Pulmonary artery endothelial cell (primary cell): ENCODE results near the gene PXK. TPM values are rescaled to one million over a fixed set of nuclear protein-coding genes. Genes with fewer than 3 reads are reported as not detected.
"Not testable (repeated sequence)": the region's sequence is repeated elsewhere in the genome, so short reads cannot be mapped to it uniquely, and the experiment has no call there.

Experiments used
- DNase-seq: peaks from one replicate; pipeline ENCODE4 v3.0.0-alpha.2; 2011; ENCODE audit warnings: low read depth, low spot score
- total RNA-seq: library from RNA; depleted of rRNA; stranded (reverse); fragments of >200 nt; gene quantifications from 2 replicates; pipeline ENCODE4 v1.2.3, GENCODE V29; 2014

PXK gene
- total RNA-seq = 13.6 and 27.3 TPM in 2 replicates

- DNase-seq = no peak
Observed at GRCh38 chr3:58332575-58333188, at the start of gene PXK. PXK (plus strand) TSS chr3:58332892; CDS start chr3:58332989, 97 bp downstream.

- DNase-seq = no peak
Observed at GRCh38 chr3:58285334-58285733, 47.4 kb upstream of the PXK start.

- no peak for DNase-seq
Observed at GRCh38 chr3:58287354-58287753, 45.3 kb upstream of the PXK start.

- DNase-seq = no peak
Observed at GRCh38 chr3:58288011-58288728, 44.5 kb upstream of the PXK start.

GRCh38 chr3:58288964-58289613, 43.6 kb upstream of the PXK start:
- not testable (repeated sequence) for DNase-seq

- not testable (repeated sequence) for DNase-seq
Observed at GRCh38 chr3:58290446-58290845, 42.2 kb upstream of the PXK start.

GRCh38 chr3:58291671-58292338, 40.9 kb upstream of the PXK start:
- DNase-seq = no peak

GRCh38 chr3:58292866-58293265, 39.8 kb upstream of the PXK start:
- DNase-seq = no peak

GRCh38 chr3:58293516-58293915, 39.2 kb upstream of the PXK start:
- DNase-seq = no peak

GRCh38 chr3:58296269-58296668, 36.4 kb upstream of the PXK start:
- no peak for DNase-seq

GRCh38 chr3:58296843-58297242, 35.8 kb upstream of the PXK start:
- DNase-seq = no peak

- DNase-seq = no peak
Observed at GRCh38 chr3:58298190-58298589, 34.5 kb upstream of the PXK start.

GRCh38 chr3:58299075-58299474, 33.6 kb upstream of the PXK start:
- DNase-seq = no peak

- DNase-seq = peak; percentile 27
Observed at GRCh38 chr3:58299839-58300516, 32.7 kb upstream of the PXK start.

GRCh38 chr3:58305882-58306711, 26.6 kb upstream of the PXK start, which contains the start of the genes HTD2 and RPP14:
HTD2 (plus strand) TSS chr3:58306520; CDS start chr3:58317614, 11,094 bp downstream.
RPP14 (plus strand) TSS chr3:58306245; CDS start chr3:58310330, 4,085 bp downstream.
- peak; percentile 91 for DNase-seq

GRCh38 chr3:58307639-58308215, 25.0 kb upstream of the PXK start:
- DNase-seq = peak; percentile 44

GRCh38 chr3:58308728-58309127, 24.0 kb upstream of the PXK start:
- DNase-seq = no peak

GRCh38 chr3:58317811-58318210, 14.9 kb upstream of the PXK start:
- no peak for DNase-seq

GRCh38 chr3:58321791-58322190, 10.9 kb upstream of the PXK start:
- DNase-seq = no peak

- no peak for DNase-seq
Observed at GRCh38 chr3:58322793-58323192, 9.9 kb upstream of the PXK start.
